ENCODE results near the gene PPP1R9B.

The PPP1R9B gene

DNA sequence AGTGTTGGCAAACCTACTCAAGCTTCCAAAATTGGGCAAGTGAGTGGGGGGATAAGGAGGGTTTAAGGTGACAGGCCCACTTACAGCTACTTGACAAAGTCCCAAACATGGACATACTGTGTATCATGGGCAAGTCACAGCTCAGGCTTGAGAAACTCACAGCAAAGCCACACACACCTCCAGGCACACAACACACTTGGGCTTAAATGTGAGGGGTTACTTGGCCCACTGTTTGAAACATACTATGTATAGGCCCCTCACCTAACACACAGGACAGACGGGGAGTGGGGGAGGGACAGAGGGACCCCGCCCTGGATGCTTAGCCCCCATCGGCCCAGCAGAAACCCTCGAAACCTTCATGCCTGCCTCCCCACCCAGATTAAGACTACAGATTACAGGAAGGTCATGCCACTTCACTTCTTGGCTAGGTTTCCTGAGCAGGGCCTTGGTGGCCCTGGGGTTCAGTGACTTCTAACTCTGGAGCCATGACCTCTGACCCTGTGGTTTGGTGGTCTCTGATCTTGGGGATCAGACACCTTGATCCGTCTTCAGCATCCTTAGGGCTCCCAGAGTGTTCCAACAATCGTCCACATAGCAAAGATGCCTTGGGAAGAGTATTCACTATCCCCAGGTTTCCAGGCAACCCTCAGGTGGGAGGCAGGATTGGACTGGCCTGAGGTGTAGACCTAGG is 18.2 kb downstream of the PPP1R9B start:
- no peaks in the 10 kb centered on the region for H3K79me2 ChIP-seq (ENCODE audit: insufficient read depth, low read length)
- no peaks in the 10 kb centered on the region for H3F3A ChIP-seq (ENCODE audit: insufficient read depth, low read length)
- peaks cover 31% of the 10 kb centered on the region for H3K36me3 ChIP-seq (ENCODE audit: insufficient read depth, low read length)
- H3K4me1 ChIP-seq (ENCODE audit: insufficient read depth, low read length, severe bottlenecking), result peaks cover 3% of the 10 kb centered on the region
- H3K4me2 ChIP-seq (ENCODE audit: low read length), result no peak overlapping the region
- no peak overlapping the region for H3K27ac ChIP-seq (ENCODE audit: low read depth, low read length, poor library complexity, severe bottlenecking)
- H2AFZ ChIP-seq (ENCODE audit: low read length), result no peak overlapping the region
- peaks cover 5% of the 10 kb centered on the region; the same call in 1 of the 2 replicates for H3K27me3 ChIP-seq (ENCODE audit: insufficient read depth, low read length)
- no peak overlapping the region for H3K4me3 ChIP-seq (ENCODE audit: low read depth, low read length, poor library complexity, severe bottlenecking)
- H3K9ac ChIP-seq (ENCODE audit: low read length), result no peak overlapping the region
- no peaks in the 10 kb centered on the region for H3K9me3 ChIP-seq (ENCODE audit: low read length)
- no peak for TF ChIP-seq EZH2 (IDR thresholded peaks at IDR 0.05; ENCODE audit: borderline replicate concordance, low read length)
- TF ChIP-seq, protein P1, sequence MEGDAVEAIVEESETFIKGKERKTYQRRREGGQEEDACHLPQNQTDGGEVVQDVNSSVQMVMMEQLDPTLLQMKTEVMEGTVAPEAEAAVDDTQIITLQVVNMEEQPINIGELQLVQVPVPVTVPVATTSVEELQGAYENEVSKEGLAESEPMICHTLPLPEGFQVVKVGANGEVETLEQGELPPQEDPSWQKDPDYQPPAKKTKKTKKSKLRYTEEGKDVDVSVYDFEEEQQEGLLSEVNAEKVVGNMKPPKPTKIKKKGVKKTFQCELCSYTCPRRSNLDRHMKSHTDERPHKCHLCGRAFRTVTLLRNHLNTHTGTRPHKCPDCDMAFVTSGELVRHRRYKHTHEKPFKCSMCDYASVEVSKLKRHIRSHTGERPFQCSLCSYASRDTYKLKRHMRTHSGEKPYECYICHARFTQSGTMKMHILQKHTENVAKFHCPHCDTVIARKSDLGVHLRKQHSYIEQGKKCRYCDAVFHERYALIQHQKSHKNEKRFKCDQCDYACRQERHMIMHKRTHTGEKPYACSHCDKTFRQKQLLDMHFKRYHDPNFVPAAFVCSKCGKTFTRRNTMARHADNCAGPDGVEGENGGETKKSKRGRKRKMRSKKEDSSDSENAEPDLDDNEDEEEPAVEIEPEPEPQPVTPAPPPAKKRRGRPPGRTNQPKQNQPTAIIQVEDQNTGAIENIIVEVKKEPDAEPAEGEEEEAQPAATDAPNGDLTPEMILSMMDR (IDR thresholded peaks at IDR 0.05; ENCODE audit: low read length), result no peak
- no peaks in the 10 kb centered on the region for H4K20me1 ChIP-seq (ENCODE audit: insufficient read depth, low read length)
- no peaks in the 10 kb centered on the region for H3K9me2 ChIP-seq (ENCODE audit: low read depth, low read length)

DNA sequence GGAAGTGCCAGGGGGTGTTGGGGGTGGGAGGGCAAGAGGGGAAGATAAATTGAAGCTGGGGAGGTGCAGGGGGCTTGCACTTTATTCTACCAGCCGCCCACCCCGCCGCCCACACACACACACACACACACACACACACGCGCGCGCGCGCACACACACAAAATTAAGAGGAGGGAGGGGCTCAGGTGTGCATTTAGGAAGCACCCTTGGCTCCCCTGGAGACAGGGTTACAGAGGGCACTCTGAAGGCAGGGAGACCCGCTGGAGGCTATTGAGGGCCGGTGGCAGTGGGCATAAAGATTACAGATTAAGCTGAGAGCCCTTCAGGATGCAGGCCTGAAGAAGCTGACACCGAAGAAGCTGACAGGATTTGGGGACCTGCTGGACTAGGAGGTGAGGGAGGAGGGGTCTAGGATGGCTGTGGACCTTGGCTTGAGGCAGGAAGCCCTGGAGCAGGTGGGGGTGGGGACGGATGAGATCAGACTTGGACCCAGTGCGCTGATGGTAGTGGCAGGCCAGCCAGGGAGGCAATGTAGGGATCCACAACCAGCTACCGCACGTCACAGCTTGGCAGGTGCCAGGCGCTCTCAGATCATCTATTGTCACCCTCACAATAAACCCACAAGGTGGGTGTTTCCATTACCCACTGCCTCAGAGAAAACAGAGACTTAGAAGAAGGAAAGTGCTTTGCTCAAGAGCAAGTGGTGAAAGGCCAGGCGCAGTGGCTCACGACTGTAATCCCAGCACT is 19.7 kb downstream of the PPP1R9B start:
- Histone ChIP-seq H3K4me2 (ENCODE audit: low read length) (no peak overlapping the region; the same call in 1 of the 2 replicates), H3K79me2 (ENCODE audit: insufficient read depth, low read length) (no peaks in the 10 kb centered on the region), H3K27ac (ENCODE audit: low read depth, low read length, poor library complexity, severe bottlenecking) (no peak overlapping the region), H3F3A (ENCODE audit: insufficient read depth, low read length) (no peaks in the 10 kb centered on the region), H4K20me1 (ENCODE audit: insufficient read depth, low read length) (no peaks in the 10 kb centered on the region), H3K9ac (ENCODE audit: low read length) (no peak overlapping the region), H3K9me2 (ENCODE audit: low read depth, low read length) (no peaks in the 10 kb centered on the region), H3K4me1 (ENCODE audit: insufficient read depth, low read length, severe bottlenecking) (peaks cover 3% of the 10 kb centered on the region), H2AFZ (ENCODE audit: low read length) (no peak overlapping the region), H3K36me3 (ENCODE audit: insufficient read depth, low read length) (peaks cover 17% of the 10 kb centered on the region), H3K9me3 (ENCODE audit: low read length) (no peaks in the 10 kb centered on the region), H3K4me3 (ENCODE audit: low read depth, low read length, poor library complexity, severe bottlenecking) (no peak overlapping the region), H3K27me3 (ENCODE audit: insufficient read depth, low read length) (peaks cover 5% of the 10 kb centered on the region; the same call in 1 of the 2 replicates)
- TF ChIP-seq EZH2 (IDR thresholded peaks at IDR 0.05; ENCODE audit: borderline replicate concordance, low read length), result no peak
- TF ChIP-seq, protein P1 (IDR thresholded peaks at IDR 0.05; ENCODE audit: low read length), result no peak

DNA sequence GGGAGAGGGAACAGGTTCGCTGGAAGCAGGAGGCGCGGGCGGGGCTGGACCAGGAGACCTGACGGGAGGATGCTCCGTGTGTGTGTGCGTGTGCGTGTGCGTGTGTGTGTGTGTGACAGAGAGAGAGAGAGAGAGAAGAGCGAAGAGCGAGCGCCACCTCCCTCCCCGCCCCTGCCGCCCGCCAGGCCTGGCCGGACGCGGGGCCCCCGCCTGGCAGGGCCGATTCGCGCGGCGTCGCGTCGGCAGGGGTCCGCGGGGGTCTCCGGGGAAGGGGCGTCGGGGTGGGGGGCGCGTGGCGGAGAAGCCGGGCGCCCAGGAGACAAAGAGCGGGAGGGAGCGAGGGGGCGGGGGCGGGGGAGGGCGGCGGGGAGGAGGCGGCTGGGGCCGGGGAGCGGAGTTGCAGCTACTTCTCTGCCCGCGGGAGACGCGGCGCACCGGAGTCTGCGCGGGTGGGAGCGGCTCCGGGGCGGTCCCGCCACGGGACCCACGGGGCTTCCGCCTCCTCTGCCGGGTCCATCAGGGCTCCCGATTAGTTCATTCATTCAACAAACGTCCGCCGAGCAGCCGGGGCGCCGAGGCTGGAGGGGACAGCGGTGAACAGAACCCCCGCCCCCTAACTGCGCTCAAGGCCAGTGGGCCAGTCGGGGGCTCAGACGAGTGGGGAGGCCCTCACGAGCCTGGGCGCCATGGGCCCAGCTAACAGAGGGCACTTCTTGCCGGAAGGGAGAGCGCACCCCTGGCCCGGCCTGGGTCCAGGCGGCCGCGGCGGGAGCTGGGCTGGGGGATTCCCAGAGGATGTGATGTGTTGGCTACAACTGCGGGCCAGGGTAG is 20.5 kb downstream of the PPP1R9B start, which contains the start of gene SAMD14:
TSS of gene SAMD14 (minus strand) at position 433 of the 831 bp plus-strand sequence. CDS start 5,201 bp downstream, outside the sequence.
- peak within 1 kb of the TSS; percentile 54 for H3K4me2 ChIP-seq (ENCODE audit: low read length)
- no peak within 1 kb of the TSS for H3K9ac ChIP-seq (ENCODE audit: low read length)
- H3K9me2 ChIP-seq (ENCODE audit: low read depth, low read length), result no peaks in the 10 kb centered on the region
- H3K4me1 ChIP-seq (ENCODE audit: insufficient read depth, low read length, severe bottlenecking), result peaks cover 3% of the 10 kb centered on the region
- no peaks in the 10 kb centered on the region for H3K79me2 ChIP-seq (ENCODE audit: insufficient read depth, low read length)
- H3K27ac ChIP-seq (ENCODE audit: low read depth, low read length, poor library complexity, severe bottlenecking), result no peak within 1 kb of the TSS
- no peaks in the 10 kb centered on the region for H3F3A ChIP-seq (ENCODE audit: insufficient read depth, low read length)
- no peaks in the 10 kb centered on the region for H3K9me3 ChIP-seq (ENCODE audit: low read length)
- H3K36me3 ChIP-seq (ENCODE audit: insufficient read depth, low read length), result peaks cover 11% of the 10 kb centered on the region
- no peaks in the 10 kb centered on the region for H4K20me1 ChIP-seq (ENCODE audit: insufficient read depth, low read length)
- H3K27me3 ChIP-seq (ENCODE audit: insufficient read depth, low read length), result peaks cover 5% of the 10 kb centered on the region; the same call in 1 of the 2 replicates
- H3K4me3 ChIP-seq (ENCODE audit: low read depth, low read length, poor library complexity, severe bottlenecking), result peak within 1 kb of the TSS; percentile 40
- no peak for TF ChIP-seq EZH2 (IDR thresholded peaks at IDR 0.05; ENCODE audit: borderline replicate concordance, low read length)
- TF ChIP-seq, protein P1 (IDR thresholded peaks at IDR 0.05; ENCODE audit: low read length), result no peak
- no peak within 1 kb of the TSS for H2AFZ ChIP-seq (ENCODE audit: low read length)
